C4-2B (cell line): ENCODE results near the gene ZNF878.

Experiments
- CTCF ChIP-seq: fragments of 450-650 bp; conservative IDR thresholded peaks from 2 replicates; pipeline ENCODE4 v1.5.1; 2017; ENCODE audit warnings: mild to moderate bottlenecking
- ZFX ChIP-seq: fragments of 450-650 bp; IDR thresholded peaks from 2 replicates; pipeline ENCODE4 v1.6.1; 2017

- no peak for TF ChIP-seq CTCF
- no peak for TF ChIP-seq ZFX
These were observed 18.6 kb downstream of the ZNF878 start for GRCh38 chr19:12034198-12034597.
